Thyroid gland (tissue), 4 donors: ENCODE data around the gene SYT13.

Source experiments
- CTCF ChIP-seq, 6 experiments: fragments of 200-600 bp in 3 of 6; fragments of 450-650 bp in 3 of 6; sonication (generic) in 3 of 6; IDR thresholded peaks; one replicate each; pipeline ENCODE4 v1.5.1; 2016 to 2019; ENCODE audit warnings: antibody characterized with exemption in 6 of 6, mild to moderate bottlenecking in 2 of 6, inconsistent platforms in 1 of 6, moderate library complexity in 1 of 6
- POLR2A ChIP-seq, 2 donors: fragments of 450-650 bp; IDR thresholded peaks; one replicate each; pipeline ENCODE4 v1.6.1; 2017; ENCODE audit warnings: antibody characterized with exemption in 2 of 2, mild to moderate bottlenecking in 2 of 2, moderate library complexity in 1 of 2

GRCh38 chr11:45204761-45205160 is 81.4 kb downstream of the SYT13 start:
- TF ChIP-seq POLR2A (IDR thresholded peaks at IDR 0.05) = no peak
- TF ChIP-seq CTCF (IDR thresholded peaks at IDR 0.05) = no peak
